Ascending aorta (tissue), 2 donors: ENCODE results near the gene NCOA7. TPM values are rescaled to one million over a fixed set of nuclear protein-coding genes. Genes with fewer than 3 reads are reported as not detected.

Experiments
- DNase-seq, 2 donors: peaks; one replicate each; pipeline ENCODE4 v3.0.0-alpha.2; 2019; ENCODE audit warnings: low spot score in 2 of 2
- H3K27ac ChIP-seq, 2 donors: fragments of 200-600 bp; sonication (generic); one replicate each; pipeline ENCODE4 v1.5.1; 2016 to 2017; ENCODE audit warnings: mild to moderate bottlenecking in 1 of 2
- H3K27me3 ChIP-seq: fragments of 200-600 bp; sonication (generic); one replicate; pipeline ENCODE4 v1.5.1; 2017
- H3K36me3 ChIP-seq, 2 donors: fragments of 200-600 bp; sonication (generic); one replicate each; pipeline ENCODE4 v1.5.1; 2016
- H3K4me1 ChIP-seq, 2 donors: fragments of 200-600 bp; sonication (generic); one replicate each; pipeline ENCODE4 v1.5.1; 2016 to 2017; ENCODE audit warnings: mild to moderate bottlenecking in 1 of 2
- H3K4me3 ChIP-seq, 2 donors: fragments of 200-600 bp; sonication (generic); one replicate each; pipeline ENCODE4 v1.5.1; 2016 to 2017; ENCODE audit warnings: mild to moderate bottlenecking in 1 of 2
- H3K9me3 ChIP-seq, 2 donors: fragments of 200-600 bp; sonication (generic); one replicate each; pipeline ENCODE4 v1.5.1; 2016
- CTCF ChIP-seq, 3 experiments: fragments of 200-600 bp in 2 of 3; fragments of 450-650 bp in 1 of 3; sonication (generic) in 2 of 3; IDR thresholded peaks; one replicate each; pipeline ENCODE4 v1.5.1; 2016 to 2019; ENCODE audit warnings: antibody characterized with exemption in 3 of 3, mild to moderate bottlenecking in 1 of 3, moderate library complexity in 1 of 3
- intact Hi-C: fragments of 100-400 bp; cut with DNase I; formaldehyde crosslinking; loops from one replicate; pipeline ENCODE4 v1.15.1; 2023
- total RNA-seq: library from RNA; depleted of rRNA; stranded (reverse); fragments of >200 nt; gene quantifications from one replicate; pipeline ENCODE4 v1.1.0, GENCODE V29; 2016

NCOA7 gene
- total RNA-seq, 1 donor from 2014 or later = 37.4 TPM

- Histone ChIP-seq H3K27ac (peak overlapping the region; percentile 95 to 99), H3K36me3 (no peaks in the 10 kb centered on the region), H3K27me3 (no peaks in the 10 kb centered on the region), H3K4me1 (peaks cover 10 to 12% of the 10 kb centered on the region in 2 donors), H3K9me3 (no peaks in the 10 kb centered on the region), H3K4me3 (peak overlapping the region; percentile 79 to 81)
- no peak for TF ChIP-seq CTCF (IDR thresholded peaks at IDR 0.05)
- intact Hi-C loops = loop anchor here (2.0 to 5.0 kb wide), 4 partner anchors 15 to 298 kb away; no protein-coding TSS in a partner anchor
- no peak for DNase-seq
These were observed 45.3 kb upstream of the NCOA7 start for GRCh38 chr6:125745281-125746018.

- intact Hi-C loops = loop anchor here (2.0 to 5.0 kb wide), 4 partner anchors 15 to 299 kb away; no protein-coding TSS in a partner anchor
- no peak for DNase-seq
- Histone ChIP-seq H3K36me3 (no peaks in the 10 kb centered on the region), H3K4me3 (peak overlapping the region; percentile 79 to 81), H3K9me3 (no peaks in the 10 kb centered on the region), H3K27me3 (no peaks in the 10 kb centered on the region), H3K27ac (peak overlapping the region; percentile 95 to 99), H3K4me1 (peaks cover 10 to 12% of the 10 kb centered on the region in 2 donors)
- TF ChIP-seq CTCF (IDR thresholded peaks at IDR 0.05) = no peak
These were observed 44.7 kb upstream of the NCOA7 start for GRCh38 chr6:125746019-125746414.

GRCh38 chr6:125746731-125747588 is 43.8 kb upstream of the NCOA7 start:
- Histone ChIP-seq H3K27ac (peak overlapping the region; percentile 95 to 99), H3K36me3 (no peaks in the 10 kb centered on the region), H3K27me3 (no peaks in the 10 kb centered on the region), H3K4me1 (peaks cover 8 to 12% of the 10 kb centered on the region in 2 donors), H3K4me3 (peak overlapping the region; percentile 79 to 81), H3K9me3 (no peaks in the 10 kb centered on the region)
- no peak for TF ChIP-seq CTCF (IDR thresholded peaks at IDR 0.05)
- DNase-seq = peak; percentile 28 to 93
- intact Hi-C loops = loop anchor here (2.0 to 5.0 kb wide), 4 partner anchors 14 to 300 kb away; no protein-coding TSS in a partner anchor

GRCh38 chr6:125747589-125748405 is 43.0 kb upstream of the NCOA7 start:
- intact Hi-C loops = loop anchor here (2.0 to 5.0 kb wide), 5 partner anchors 13 to 383 kb away; no protein-coding TSS in a partner anchor
- peak in 1 of 2 donors; percentile 76 for DNase-seq
- Histone ChIP-seq H3K27ac (peak overlapping the region; percentile 95 to 99), H3K27me3 (no peaks in the 10 kb centered on the region), H3K36me3 (no peaks in the 10 kb centered on the region), H3K4me3 (peak overlapping the region; percentile 79 to 81), H3K4me1 (peaks cover 3 to 12% of the 10 kb centered on the region in 2 donors), H3K9me3 (no peaks in the 10 kb centered on the region)
- no peak for TF ChIP-seq CTCF (IDR thresholded peaks at IDR 0.05)
